Measurements from ENCODE around the gene MAP3K7CL. TPM values are rescaled to one million over a fixed set of nuclear protein-coding genes. Genes with fewer than 3 reads are reported as not detected.
A peak's percentile ranks its signal among the peaks of the same experiment; 100 is the strongest.

The MAP3K7CL gene
- total and polyA plus RNA-seq, 2 of the 8 experiments (the other 6 are each of a cell fraction or from before 2014, with no cell fraction given) = not detected

GRCh38 chr21:29159842-29160241 is 29.4 kb downstream of the MAP3K7CL start:
- H3K23me2 ChIP-seq (ENCODE audit: low read depth, low read length) = no peaks in the 10 kb centered on the region
- H3K18ac ChIP-seq (ENCODE audit: extremely low read depth, low read length) = no peak overlapping the region
- H2BK5ac ChIP-seq (ENCODE audit: low read depth, low read length) = no peak overlapping the region
- TF ChIP-seq NRF1 (IDR thresholded peaks at IDR 0.05; ENCODE audit: low read depth, low read length) = no peak
- no peak for TF ChIP-seq MAFK (IDR thresholded peaks at IDR 0.05; ENCODE audit: low read depth, low read length)
- TF ChIP-seq KDM5A (IDR thresholded peaks at IDR 0.05; ENCODE audit: low read length) = no peak
- TF ChIP-seq PHF8 (conservative IDR thresholded peaks at IDR 0.05; ENCODE audit: low read depth, low read length) = no peak
- no peak for TF ChIP-seq ATF3 (IDR thresholded peaks at IDR 0.05; ENCODE audit: insufficient read depth, low read depth, low read length)
- TF ChIP-seq SRF (IDR thresholded peaks at IDR 0.05; ENCODE audit: low read depth, low read length) = no peak
- no peak for TF ChIP-seq SIRT6 (IDR thresholded peaks at IDR 0.05; ENCODE audit: low read length)
- no peak for TF ChIP-seq ZNF274 (IDR thresholded peaks at IDR 0.05; ENCODE audit: borderline replicate concordance, extremely low read depth, low read length)
- TF ChIP-seq NANOG (IDR thresholded peaks at IDR 0.05; ENCODE audit: insufficient read depth, low read depth, low read length, poor library complexity, severe bottlenecking) = no peak
- TF ChIP-seq POLR2A (IDR thresholded peaks at IDR 0.05; ENCODE audit: control extremely low read depth in 1 of 2, low read depth in 2 of 2, low read length in 2 of 2) = no peak
- TF ChIP-seq GABPA (IDR thresholded peaks at IDR 0.05; ENCODE audit: borderline replicate concordance, insufficient read depth, low read length) = no peak
- no peak overlapping the region for H2AK5ac ChIP-seq (ENCODE audit: low read depth, low read length)
- H3K27ac ChIP-seq (ENCODE audit: low read depth, low read length) = no peak overlapping the region
- H3K9ac ChIP-seq (replicated peaks in 1 of 4; ENCODE audit: extremely low read depth in 1 of 4, low read depth in 3 of 4, low read length in 3 of 4) = no peak overlapping the region
- no peak overlapping the region for H3K4me2 ChIP-seq (ENCODE audit: insufficient read depth in 1 of 2, low read depth in 2 of 2, low read length in 2 of 2)
- POLR2A ChIA-PET (ENCODE audit: partially characterized antibody) = no interaction called here
- no peak overlapping the region for H3K14ac ChIP-seq (ENCODE audit: insufficient read length)
- H3K79me2 ChIP-seq (ENCODE audit: control insufficient read depth in 1 of 2, insufficient read depth in 2 of 2, low read length in 2 of 2) = no peaks in the 10 kb centered on the region
- H3K9me3 ChIP-seq (ENCODE audit: insufficient read depth in 2 of 2, low read depth in 1 of 2, low read length in 1 of 2) = no peaks in the 10 kb centered on the region
- H3K23ac ChIP-seq (ENCODE audit: insufficient read length) = no peak overlapping the region
- H2BK15ac ChIP-seq (ENCODE audit: low read length) = no peak overlapping the region
- no peak overlapping the region for H2BK12ac ChIP-seq (ENCODE audit: low read depth, low read length)
- WGBS, 2 experiments (ENCODE audit: extremely low coverage in 1 of 2, insufficient coverage in 1 of 2, insufficient read length in 1 of 2, insufficient replicate concordance in 2 of 2, low coverage in 1 of 2, low lambda C conversion rate in 2 of 2, missing lambda C conversion rate in 1 of 2) = 90% methylated on average over 4 of the region's 4 CpGs; no CpG with 5 or more reads in 1 of the 2 experiments
- no peaks in the 10 kb centered on the region for H4K20me1 ChIP-seq (replicated peaks in 1 of 2; ENCODE audit: control insufficient read depth in 1 of 2, insufficient read depth in 2 of 2, low read length in 2 of 2)
- H4K5ac ChIP-seq (ENCODE audit: insufficient read length, low read depth, low read length) = no peak overlapping the region
- no peak overlapping the region for H3K56ac ChIP-seq (replicated peaks; ENCODE audit: insufficient read length, low read depth, low read length)
- H3K4me3 ChIP-seq (ENCODE audit: extremely low read depth in 1 of 4, insufficient read depth in 2 of 4, low read depth in 3 of 4, low read length in 4 of 4) = no peak overlapping the region
- H4K91ac ChIP-seq (replicated peaks; ENCODE audit: insufficient read length, low read length) = no peak overlapping the region
- H3K4me1 ChIP-seq (replicated peaks in 1 of 4; ENCODE audit: control insufficient read depth in 3 of 4, insufficient read depth in 4 of 4, low read length in 3 of 4) = no peaks in the 10 kb centered on the region; a peak in 1 of 7 replicates
- no peaks in the 10 kb centered on the region for H3K36me3 ChIP-seq (ENCODE audit: control insufficient read depth in 2 of 4, insufficient read depth in 4 of 4, low read length in 3 of 4)
- no peaks in the 10 kb centered on the region for H3K27me3 ChIP-seq (replicated peaks in 1 of 4; ENCODE audit: control insufficient read depth in 3 of 4, extremely low read depth in 1 of 4, insufficient read depth in 3 of 4, low read length in 3 of 4)
- H2BK120ac ChIP-seq (replicated peaks; ENCODE audit: low read depth, low read length) = no peak overlapping the region
- FAIRE-seq (no peak), DNase-seq (ENCODE audit: low read depth in 1 of 2, low spot score in 2 of 2) (no peak)
- no peaks in the 10 kb centered on the region for H3K79me1 ChIP-seq (ENCODE audit: low read depth, low read length)
- H2BK20ac ChIP-seq (ENCODE audit: low read length) = no peak overlapping the region
- CTCF ChIA-PET (ENCODE audit: partially characterized antibody) = interaction anchor here (1.1 kb wide), 1 partner anchor 72 kb away, joined by 3 read pairs; no protein-coding TSS in a partner anchor
- H3K4ac ChIP-seq (replicated peaks; ENCODE audit: insufficient read length, low read depth, low read length) = no peak overlapping the region
- no peak overlapping the region for H4K8ac ChIP-seq (ENCODE audit: extremely low read depth, insufficient read depth, low read length)
- 0 out of 2 replicates have a peak overlapping the region, but pooled peaks have one; percentile 21 for H2AFZ ChIP-seq (ENCODE audit: low read length)
